Activated CD4-positive, alpha-beta T cell treated with anti-CD3 and anti-CD28 coated beads, Interleukin-2, amount 50 U/mL, for 1 hour (primary cell): Measurements from ENCODE around the gene ABCC11.

ENCODE experiments used
- DNase-seq: peaks from one replicate; pipeline ENCODE4 v3.0.0-alpha.2; 2020

The ABCC11 gene

DNA sequence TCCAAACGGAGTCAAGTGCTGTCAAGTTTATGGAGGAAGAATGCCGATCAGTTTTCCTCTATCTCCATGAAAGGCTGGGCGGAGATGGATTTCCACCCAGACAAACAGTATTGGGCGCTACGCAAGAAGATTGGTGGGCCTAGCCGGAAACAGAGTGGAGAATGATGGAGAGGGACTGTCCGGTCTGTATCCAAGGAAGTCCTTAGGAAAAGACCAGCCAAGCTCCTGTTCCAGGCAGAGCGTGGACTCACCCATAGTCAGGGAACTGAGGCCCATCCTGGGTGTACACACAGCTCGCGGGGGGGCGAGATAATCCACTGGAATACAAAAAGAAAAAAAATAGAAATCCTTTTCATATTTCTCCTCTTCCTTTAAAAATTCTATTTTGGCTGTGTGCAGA, 90.0 kb downstream of the ABCC11 start:
- DNase-seq = no peak

DNA sequence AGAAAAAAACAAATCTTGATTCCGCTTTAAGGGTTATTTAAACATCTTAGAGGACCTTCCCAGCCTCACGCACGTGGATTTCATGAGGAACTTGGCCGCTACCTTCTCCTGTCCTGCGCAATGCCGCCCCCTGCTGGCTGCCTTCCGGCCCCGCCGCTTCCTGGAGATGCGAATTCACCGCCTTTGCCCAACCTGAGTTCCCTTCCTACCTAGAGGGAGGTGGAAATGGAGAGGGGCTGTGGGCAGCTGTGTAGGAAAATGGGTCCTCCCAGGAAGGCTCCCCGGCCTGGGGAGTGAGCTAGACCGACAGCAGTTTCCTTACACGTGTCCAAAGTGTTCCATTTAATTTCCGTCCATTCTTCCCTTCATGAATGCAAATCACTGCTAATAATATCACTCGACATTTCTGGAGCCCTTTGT, 90.5 kb downstream of the ABCC11 start:
- DNase-seq = peak; percentile 81

DNA sequence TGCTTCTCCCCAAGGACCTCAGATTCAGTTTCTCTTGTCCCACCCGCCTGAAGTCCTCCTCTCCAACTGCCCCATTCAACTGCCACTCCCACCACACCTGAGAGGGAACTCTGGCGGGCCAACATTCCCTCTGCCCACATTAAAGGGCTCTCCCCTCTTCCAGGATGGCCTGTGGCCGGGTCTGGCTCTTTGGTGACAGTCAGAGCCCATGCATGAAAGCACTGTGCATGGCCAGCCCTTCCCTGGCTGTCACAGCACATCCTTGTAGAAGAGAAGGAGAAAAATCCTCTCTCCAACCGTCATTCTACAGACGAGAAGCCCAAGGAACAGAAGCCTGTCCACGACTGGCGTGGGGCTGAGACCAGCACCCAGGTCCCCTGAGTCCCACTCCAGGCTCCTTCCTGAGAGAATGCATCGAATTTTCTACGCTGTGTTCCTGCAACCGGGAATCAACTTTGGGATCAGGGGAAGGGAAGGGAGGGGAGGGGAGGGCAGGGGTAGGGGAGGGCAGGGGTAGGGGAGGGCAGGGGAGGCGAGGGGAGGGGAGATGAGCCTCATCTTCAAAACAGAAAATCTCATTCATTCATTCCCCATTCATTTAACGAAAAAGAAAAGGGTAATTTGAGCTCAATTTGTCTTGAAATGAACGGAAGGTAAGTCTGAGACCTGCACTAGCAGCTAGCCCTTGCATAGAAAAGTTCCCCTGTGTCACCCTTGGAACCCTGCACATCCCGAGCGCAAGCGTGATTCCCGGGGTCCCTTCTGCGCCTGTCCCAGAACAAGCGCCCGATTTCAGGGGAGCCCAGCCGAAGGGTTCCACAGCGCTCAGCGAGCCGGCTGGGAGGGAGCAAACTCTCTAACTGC, 91.2 kb downstream of the ABCC11 start, which contains the start of gene ABCC12:
TSS of gene ABCC12 (minus strand) at position 68 of the 864 bp plus-strand sequence. CDS start 9,569 bp downstream, outside the sequence.
- no peak for DNase-seq

DNA sequence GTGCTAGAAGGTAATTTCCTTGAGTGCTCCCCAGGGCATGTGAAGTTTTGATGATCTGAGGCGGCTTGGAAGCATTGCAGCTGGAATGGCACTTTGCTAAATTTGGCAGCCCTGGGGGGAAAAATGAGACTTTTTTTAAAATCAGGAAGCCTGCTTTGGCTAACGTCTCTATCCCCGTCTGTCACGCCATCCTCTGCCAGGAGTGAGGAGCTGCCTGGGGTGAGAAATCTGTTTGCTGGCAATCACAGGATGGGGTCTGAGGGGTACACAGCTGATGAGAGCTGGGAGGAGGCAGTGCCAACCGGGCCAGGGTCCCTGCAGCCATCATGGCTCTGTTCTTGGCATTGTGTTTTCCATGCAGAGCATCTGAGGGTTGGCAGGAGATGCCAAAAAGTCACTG, 93.6 kb downstream of the ABCC11 start:
- DNase-seq = no peak

DNA sequence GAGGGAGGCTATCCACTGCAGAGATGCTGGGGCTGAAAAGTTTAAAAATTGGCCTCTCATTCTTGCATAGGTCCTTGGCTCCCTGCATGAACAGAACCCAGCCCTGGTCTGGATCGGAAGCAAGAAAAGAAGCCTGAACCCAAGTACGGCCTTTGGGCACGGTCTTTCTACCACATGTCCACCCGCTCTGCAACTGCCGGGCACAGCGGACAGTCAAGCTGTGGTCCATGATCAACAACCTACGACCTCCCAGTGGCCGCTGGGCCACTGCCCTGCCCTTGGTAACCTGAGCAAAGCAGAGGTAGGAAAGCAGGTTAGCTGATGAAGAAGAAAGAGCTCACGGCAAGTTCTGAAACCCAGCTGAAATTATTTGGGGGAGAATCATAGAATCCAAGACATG, 95.1 kb downstream of the ABCC11 start:
- no peak for DNase-seq

DNA sequence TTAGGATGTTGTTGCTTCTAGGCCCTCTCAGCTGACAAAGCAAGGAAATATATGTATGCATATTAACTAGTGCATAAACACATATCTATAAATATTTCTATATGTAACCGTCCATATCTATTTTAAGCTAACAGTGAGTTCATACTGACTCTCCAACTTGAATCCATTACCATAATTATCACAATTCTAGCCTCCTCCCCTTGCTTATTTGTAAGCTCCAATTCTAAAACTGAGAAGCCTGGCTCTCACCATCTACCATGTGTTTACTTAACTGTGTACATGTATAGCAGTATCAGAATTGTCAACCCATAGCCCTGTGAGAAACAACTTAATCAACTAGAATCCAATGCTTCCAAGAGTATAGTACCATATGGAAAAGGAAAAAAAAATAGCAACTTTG, 96.6 kb downstream of the ABCC11 start:
- DNase-seq = no peak

DNA sequence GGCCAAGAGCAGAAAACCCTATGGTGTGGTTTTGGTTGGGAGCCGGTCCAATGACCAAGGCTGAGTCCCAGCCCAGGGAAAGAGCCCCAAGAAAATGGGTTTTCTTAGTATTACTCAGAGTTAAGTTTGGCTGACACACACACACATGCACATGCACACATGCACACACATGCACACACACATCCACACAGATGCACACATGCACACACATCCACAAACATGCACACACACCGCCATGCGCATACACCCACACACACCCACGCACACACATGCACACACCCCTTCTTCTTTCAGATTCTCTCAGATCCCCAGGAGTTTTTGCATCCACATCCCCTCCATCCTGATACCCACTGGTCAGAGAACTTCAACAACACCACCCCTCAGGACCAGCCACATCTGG, 100.6 kb downstream of the ABCC11 start:
- DNase-seq = no peak

DNA sequence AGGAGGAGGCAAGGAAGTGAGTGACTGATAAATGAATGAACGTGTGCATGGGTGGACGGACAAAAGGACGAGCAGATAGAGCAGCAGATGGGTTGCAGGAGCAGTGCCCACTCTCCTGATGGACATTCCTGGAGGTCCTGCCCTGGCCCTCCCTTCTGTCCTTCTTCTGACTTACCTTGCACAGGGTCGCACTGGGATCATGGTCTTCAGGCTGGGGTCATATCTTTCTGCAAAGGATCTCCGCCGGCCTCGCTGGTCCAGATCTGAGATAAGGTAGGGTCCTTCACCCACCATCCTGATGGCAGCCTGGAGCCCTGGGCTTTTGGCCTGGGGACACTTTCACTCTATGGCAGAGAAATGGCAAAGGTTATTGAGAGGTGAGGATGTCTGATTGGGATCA, 101.2 kb downstream of the ABCC11 start:
- DNase-seq = no peak

DNA sequence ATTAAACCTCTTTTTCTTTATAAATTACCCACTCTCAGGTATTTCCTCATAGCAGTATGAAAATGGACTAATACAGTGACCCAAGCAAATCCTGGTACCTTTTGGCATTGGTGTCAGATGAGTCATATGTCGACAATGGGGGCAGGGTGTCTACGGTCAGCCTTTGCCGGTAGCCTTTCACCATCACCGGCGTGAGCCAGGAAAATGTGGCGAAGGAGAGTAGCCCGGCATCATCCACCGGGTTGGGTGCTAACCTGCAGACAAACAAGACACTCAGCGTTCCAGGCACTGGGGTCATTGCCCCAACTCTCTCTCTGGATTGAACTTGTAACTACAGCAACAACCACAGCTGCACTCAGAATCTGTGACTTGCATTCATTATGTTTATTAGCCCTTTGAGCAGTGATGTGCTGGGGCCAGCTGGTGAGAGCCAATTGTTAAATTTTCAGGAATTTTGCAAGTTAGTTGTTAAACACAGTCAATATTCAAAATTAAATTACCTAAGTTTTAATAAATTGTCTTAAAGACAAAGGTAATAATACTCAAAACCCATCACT, 103.4 kb downstream of the ABCC11 start:
- no peak for DNase-seq

DNA sequence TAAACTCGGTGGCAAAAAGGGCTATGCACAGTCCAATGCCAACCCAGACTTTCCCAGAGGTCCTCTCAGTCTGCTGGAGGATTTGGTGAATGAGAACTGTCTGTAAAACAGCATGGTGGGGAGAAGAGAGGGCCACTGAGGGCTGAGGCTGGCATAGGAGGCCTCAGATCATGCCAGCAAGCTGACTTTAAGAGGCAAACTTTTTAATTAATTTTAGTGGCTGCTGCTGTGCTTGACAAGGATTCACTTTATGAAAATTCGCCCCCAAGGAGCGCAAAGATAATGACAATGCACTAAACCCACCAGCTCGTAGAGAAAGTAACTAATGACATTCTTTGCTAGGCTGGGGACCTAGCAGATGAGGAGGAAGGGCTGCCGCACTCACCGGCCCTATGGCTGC, 106.5 kb downstream of the ABCC11 start:
- no peak for DNase-seq

DNA sequence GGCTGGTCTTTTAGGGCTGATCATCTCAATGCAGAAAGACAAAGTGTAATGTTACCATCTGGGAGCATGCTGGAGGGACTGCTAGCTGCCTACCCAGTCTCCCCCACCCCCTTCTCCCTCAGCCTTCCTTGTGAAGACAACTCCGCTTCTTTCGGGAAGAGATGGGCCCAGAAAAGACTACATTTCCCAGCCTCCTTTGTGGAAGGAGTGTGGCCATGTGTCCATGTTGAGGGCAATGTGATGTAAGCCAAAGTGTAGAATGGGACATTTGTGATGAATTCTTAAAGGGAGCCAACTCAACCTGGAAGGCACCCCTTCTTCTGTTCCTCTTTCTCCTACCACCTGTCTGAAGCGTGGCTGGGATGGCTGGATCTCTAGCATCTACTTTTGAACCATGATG, 107.8 kb downstream of the ABCC11 start:
- DNase-seq = no peak

DNA sequence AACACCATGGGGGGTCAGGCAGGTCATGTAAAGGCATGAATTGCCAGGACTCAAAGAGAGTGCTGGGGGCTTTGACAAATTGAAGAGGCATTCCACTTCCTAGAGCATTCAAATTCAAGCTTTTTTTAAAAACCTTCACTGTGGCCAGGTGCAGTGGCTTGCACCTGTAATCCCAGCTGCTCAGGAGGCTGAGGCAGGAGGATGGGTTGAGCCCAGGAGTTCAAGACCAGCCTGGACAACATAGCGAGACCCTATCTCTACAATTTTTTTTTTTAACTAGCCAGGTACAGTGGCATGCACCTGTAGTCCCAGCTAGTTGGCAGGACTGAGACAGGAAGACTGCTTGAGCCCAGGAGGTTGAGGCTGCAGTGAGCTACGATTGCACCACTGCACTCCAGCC, 108.8 kb downstream of the ABCC11 start:
- DNase-seq = no peak

DNA sequence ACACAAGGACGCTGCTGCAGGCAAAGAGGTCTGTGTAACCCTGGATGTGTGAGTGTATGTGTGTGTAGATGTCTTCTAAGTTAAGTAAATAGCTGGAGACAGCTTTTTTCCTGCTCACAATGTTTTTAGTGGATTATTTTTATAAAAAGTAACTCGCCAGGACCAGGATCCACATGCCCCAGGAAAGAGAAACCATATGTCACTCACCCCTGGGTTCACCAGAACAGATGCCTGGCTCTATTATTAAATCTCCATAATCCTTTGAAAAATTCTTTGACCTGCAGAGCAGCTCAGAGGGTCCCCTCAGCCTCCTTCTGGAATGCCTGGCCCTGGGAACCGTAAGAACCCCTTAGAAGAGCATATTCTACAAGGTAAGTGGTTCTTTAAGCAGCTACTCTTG, 109.5 kb downstream of the ABCC11 start:
- no peak for DNase-seq

DNA sequence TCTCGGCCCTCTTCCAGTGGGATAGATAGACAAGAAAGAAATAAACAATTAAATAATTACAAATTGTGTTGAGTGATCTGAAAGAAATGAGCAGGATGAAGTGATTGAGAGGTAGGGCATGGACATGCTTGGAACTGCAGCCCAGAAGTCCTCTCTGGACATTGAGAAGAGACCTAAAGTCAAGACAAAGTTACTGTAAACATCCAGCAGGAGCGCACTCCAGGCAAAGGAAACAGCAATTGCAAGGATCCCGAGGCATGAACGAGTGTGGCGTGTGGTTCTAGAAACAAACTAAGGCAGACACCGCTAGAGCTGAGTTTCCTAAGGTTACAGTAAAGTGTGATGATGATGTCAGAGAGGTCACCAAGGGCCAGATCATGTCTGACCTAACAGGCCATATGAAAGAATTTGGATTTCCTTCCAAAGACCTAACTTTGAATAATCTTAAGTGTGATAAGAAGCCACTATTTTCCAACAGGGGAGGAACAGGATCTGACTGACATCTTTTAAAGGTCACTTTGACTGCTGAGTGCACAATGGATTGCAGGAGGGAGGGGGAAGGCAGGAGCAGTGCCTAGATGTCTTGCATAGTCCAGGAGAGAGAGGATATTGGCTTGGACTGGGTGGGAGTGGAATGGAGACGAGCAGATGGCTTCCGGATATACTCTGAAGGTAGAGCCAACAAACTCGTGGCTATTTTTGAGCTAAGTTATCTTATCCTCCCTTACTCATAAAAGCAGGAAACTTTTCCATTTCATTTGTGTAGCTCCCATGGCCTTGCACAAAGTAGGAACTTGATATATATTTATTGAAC, 110.6 kb downstream of the ABCC11 start:
- no peak for DNase-seq

DNA sequence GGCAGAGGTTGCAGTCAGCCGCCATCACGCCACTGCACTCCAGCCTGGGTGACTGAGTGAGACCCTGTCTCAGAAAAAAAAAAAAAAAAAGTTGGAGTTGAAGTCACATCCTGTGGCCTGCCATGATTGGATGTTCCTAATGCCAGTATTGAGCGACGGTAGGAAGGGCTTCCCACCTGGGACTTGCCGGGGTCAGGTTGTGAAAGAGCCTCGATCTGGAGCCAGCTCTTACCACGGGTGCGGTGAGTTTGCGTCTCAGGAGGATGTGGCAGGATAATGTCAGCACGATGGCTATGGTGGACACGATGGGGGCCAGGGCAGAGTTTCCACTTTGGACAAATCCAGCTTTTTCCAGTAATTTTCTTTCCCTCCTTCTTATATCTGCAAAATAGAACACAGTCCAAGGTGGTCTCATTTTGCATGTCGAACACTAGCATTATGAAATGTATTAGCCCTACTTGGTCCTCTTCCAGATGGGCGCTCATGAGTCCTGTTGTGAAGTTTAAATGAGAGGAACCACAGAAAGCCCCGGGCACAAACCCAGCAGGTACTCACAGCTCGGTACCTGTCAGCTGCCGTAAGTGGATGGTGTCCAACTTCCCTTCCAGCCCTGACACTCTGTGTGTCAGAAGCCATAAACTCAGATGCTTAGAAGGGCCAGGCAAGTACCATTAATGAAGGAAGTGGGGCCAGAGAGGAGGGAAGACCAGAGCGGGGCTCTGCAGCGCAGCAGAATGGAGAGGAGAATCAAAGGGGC, 113.7 kb downstream of the ABCC11 start:
- no peak for DNase-seq

DNA sequence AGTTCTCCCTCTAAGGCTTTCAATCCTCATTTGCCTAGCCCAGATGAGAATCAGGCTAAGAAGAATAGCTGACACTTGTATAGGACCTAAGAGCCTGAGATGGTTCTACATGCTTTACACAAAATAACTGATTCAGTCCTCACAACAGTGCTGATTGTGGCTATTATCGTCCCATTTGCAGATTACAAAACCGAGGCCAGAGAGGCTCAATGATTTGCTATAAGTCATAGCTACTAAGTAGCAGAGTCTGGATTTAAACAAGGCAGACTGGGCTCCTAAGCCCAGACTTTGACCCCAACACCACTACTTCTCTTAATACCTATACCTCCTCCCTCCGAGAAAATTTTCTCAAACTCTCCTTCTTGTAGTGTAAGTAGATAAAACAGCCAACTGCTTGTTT, 114.6 kb downstream of the ABCC11 start:
- no peak for DNase-seq

DNA sequence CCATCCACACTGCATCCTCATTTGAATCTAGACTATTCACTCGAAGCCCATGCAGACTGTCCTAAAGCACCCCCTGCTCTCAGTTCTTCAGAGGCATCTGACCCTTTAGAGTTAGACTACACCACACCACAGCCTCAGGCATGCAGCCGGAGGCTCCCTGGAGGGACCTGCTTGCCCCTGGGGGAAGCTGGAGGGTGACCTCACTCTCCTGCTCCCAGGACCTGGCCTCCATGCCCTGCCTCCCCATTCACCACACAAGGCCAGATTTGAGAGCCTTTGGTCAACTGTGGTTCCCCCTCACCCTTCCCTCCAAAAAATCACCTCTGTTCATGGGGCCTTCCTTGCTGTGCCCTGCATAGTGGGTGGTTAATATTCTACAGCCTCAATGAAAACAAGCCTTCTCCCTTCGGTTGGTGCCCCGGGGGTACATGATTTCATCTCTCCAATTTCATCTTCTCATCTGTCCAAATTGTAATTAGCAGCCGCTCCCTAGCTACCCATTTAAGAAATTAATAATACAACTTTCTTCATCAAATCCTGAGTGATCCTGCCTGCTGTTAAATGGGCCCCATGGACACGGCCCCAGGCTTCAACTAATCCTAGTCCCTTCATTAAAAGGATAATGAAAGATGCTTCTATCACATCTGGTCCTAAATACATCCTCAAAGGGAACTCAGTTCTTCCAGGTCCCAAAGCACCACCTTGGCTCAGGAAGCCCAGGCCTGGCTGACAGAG, 116.0 kb downstream of the ABCC11 start:
- DNase-seq = no peak

DNA sequence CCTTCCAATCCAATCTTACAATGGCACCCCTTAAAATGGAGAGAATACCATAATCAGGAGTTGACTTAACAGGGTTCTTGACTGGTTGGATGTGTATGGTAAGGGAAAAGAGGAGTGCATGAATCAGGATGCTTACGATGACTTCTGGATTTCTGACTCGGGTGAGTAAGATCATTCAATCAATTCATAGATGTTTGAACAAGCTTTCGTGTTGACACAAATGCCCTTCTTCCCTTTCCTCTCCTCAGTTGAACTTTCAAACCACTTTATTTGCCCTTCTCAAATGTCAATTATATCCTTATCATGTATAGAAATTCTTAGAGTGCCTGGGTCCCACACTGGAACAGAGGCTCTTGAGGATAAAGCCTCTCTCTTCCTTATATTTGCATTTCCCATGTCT, 117.4 kb downstream of the ABCC11 start:
- no peak for DNase-seq

DNA sequence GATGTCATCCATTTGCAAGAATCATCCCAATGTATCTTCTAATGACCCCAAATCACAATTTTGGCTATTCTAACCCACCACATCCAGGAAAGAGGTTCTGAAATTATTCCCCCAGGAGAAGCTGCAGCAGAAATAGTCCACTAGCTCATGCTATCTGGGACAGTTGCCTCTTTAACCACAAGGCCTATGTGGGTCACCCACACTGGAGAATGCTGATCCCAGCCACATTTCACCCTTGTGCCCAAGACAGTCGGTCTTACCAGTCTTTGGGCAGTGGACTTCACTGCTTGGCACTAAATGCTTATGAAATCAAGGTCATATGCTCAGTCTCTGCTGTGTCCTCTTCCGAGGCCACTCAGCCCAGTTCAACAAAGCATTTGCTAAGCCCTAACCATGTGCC, 118.6 kb downstream of the ABCC11 start:
- DNase-seq = no peak

DNA sequence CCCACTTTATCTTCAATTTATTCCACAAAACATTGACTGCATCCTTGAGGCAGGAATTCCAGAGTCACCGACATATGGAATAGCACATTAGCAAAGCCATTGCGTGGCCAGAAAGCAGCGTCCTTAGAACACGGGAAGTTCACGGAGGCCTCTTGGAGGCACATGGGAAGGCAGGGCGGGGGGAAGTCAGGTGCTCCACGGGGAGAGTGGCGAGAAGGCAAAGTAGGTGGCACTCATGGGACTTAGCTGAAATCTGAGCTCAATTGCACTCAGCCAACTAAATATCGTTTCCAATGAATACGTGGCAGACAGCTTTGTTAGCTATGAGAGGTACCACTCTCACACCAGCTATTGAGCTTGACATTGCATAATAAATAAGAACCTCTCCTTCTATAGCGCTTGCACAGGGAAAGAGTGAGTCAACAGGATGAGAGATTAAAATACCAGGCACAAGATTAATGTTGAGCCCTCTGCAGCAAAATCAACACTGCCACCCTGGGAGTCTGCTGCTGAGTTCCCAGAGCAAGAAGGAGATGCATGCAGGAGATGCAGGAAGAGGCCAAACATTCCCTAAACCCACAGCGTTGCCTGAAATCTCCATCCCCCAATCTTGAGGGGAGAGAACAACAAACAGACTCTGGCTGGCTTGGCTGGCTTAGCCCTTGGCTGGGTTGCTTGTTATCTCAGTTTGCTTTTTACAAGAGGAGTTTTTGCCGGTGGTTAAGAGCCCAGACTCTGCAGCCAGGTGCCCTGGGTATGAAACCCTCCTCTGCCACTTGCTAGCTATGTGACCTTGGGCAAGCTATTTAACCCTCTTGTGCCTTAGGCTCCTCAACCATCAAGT, 120.3 kb downstream of the ABCC11 start:
- no peak for DNase-seq

DNA sequence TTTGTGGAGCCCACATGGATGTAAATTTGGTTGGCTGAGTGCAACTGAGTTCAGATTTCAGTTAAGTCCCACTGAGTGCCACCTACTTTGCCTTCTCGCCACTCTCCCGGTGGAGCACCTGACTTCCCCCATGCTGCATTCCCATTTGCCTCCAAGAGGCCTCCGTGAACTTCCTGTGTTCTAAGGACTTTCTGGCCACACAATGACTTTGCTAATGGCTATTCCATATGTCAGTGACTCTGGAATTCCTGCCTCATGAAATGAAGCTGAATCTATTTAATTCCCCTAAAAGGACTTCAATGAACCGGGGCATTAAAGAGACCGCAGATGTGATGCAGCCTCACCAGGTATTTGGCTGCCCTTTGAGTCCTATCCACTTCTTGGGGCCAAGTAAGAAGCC, 121.5 kb downstream of the ABCC11 start:
- DNase-seq = no peak
